GM12874 (cell line): Measurements from ENCODE around the gene PKDCC.
A peak's percentile ranks its signal among the peaks of the same experiment; 100 is the strongest.

ENCODE experiments used
- CTCF ChIP-seq: IDR thresholded peaks from 2 replicates; pipeline ENCODE4 v1.5.1; 2011; ENCODE audit warnings: low read depth, mild to moderate bottlenecking, control low read depth, low read length, moderate library complexity; ENCODE audit not compliant: insufficient read depth

PKDCC gene

GRCh38 chr2:42095923-42096408 lies 48.1 kb downstream of the PKDCC start:
- TF ChIP-seq CTCF, result peak; percentile 55

GRCh38 chr2:42096869-42097591 lies 49.2 kb downstream of the PKDCC start:
- TF ChIP-seq CTCF, result no peak

GRCh38 chr2:42098571-42099437 lies 51.0 kb downstream of the PKDCC start:
- no peak for TF ChIP-seq CTCF

- no peak for TF ChIP-seq CTCF
Measured at GRCh38 chr2:42099438-42100173, 51.8 kb downstream of the PKDCC start.

- no peak for TF ChIP-seq CTCF
Measured at GRCh38 chr2:42100683-42101205, 52.9 kb downstream of the PKDCC start.

- no peak for TF ChIP-seq CTCF
Measured at GRCh38 chr2:42101206-42102023, 53.6 kb downstream of the PKDCC start.
